ENCODE data around the gene ADARB1.

ADARB1 gene

DNA sequence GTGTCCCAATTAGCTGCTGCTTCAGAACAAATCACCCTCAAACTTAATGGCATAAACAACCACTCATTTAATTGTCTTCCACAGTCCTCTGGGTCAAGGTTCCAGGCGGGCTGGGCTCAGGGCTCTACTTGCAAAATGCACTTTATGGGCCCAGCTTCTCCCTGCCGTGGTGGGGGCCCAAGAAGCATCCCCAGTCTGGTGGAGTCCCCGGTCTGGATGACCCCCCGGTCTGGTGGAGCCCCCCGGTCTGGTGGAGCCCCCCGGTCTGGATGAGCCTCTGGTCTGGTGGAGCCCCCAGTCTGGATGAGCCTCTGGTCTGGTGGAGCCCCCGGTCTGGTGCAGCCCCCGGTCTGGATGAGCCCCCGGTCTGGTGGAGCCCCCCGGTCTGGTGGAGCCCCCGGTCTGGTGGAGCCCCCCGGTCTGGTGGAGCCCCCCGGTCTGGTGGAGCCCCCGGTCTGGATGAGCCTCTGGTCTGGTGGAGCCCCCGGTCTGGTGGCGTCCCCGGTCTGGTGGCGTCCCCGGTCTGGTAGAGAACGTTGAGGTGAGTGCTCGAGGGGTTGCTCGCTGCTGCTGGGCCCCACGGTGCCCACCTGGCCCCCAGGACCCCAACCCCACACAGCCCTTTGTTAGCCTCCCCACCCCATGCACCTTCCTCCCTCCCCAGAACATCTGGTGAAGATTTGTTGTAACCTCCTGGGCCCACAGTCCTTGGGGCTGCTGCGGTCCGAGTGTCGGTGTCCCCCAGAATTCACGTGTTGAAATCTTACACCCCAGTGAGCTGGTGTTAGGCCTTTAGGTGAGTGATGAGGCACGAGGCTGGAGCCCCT lies 179.5 kb downstream of the ADARB1 start:
- Mint-ChIP-seq H3K4me3 (no peak overlapping the region), H3K9me3 (no peaks in the 10 kb centered on the region), H3K4me1 (ENCODE audit: low read depth) (peaks cover 11% of the 10 kb centered on the region), H3K27me3 (peaks cover 18% of the 10 kb centered on the region), H3K27ac (no peak overlapping the region), H3K36me3 (ENCODE audit: low read depth) (no peaks in the 10 kb centered on the region)
- no peak for DNase-seq

DNA sequence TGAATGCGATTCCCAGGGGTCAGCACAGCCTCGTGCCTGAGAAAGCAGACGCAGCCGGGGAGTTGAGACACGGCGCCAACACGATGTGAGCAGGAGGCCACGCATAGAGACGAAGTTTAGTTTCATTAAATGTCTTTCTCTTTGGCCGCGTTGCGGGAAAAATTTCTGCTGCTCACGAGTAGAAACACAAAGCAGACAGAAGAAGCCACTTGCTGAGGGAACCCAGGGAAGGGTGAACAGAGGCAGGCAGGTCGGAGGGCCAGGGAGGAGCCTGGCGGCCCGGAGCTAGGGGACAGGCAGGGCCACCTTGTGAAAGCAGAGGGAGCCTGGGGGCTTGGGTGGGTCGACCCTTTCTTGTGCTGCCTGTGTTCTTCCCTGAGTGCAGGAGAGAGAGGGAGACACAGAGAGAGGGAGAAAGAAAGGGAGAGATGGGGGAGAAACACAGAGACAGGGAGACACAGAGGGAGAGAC lies 180.1 kb downstream of the ADARB1 start:
- Mint-ChIP-seq H3K4me3 (no peak overlapping the region), H3K27ac (no peak overlapping the region), H3K9me3 (no peaks in the 10 kb centered on the region)

DNA sequence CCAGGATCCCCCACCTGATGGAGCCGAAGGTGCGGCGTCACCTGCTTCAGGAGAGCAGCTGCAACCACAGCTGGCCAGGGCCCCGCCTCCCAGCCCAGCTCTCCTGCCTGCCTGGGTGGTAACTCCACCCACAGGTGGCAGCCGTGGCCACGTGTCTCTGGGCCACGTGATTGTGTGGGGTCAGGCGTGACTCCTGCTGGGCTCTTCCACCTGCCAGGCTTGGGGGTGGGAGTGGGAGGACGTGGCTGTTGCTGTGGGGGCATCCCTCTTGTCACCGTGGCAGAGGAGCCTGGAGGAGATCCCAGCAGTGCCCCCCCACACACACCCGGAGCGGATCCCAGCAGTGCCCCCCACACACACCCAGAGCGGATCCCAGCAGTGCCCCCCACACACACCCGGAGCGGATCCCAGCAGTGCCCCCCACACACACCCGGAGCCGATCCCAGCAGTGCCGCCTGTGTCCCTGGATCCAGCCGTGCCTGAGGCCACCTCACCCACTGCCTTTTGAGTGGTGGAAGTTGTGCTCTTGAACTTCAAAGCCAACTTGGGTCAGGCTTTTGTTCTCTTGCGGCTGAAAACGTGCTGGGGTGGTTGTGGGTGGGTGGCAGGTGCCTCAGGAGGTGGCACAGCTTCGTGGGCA lies 181.1 kb downstream of the ADARB1 start:
- Mint-ChIP-seq H3K4me3 (no peak overlapping the region), H3K36me3 (ENCODE audit: low read depth) (no peaks in the 10 kb centered on the region), H3K27ac (no peak overlapping the region), H3K4me1 (ENCODE audit: low read depth) (peaks cover 11% of the 10 kb centered on the region), H3K9me3 (no peaks in the 10 kb centered on the region), H3K27me3 (peaks cover 18% of the 10 kb centered on the region)
- no peak for DNase-seq

More for the DNA sequence above, 180.1 kb downstream of the ADARB1 start:
- Mint-ChIP-seq H3K27me3 (peaks cover 18% of the 10 kb centered on the region), H3K36me3 (ENCODE audit: low read depth) (no peaks in the 10 kb centered on the region), H3K4me1 (ENCODE audit: low read depth) (peaks cover 11% of the 10 kb centered on the region)
- DNase-seq = no peak

DNA sequence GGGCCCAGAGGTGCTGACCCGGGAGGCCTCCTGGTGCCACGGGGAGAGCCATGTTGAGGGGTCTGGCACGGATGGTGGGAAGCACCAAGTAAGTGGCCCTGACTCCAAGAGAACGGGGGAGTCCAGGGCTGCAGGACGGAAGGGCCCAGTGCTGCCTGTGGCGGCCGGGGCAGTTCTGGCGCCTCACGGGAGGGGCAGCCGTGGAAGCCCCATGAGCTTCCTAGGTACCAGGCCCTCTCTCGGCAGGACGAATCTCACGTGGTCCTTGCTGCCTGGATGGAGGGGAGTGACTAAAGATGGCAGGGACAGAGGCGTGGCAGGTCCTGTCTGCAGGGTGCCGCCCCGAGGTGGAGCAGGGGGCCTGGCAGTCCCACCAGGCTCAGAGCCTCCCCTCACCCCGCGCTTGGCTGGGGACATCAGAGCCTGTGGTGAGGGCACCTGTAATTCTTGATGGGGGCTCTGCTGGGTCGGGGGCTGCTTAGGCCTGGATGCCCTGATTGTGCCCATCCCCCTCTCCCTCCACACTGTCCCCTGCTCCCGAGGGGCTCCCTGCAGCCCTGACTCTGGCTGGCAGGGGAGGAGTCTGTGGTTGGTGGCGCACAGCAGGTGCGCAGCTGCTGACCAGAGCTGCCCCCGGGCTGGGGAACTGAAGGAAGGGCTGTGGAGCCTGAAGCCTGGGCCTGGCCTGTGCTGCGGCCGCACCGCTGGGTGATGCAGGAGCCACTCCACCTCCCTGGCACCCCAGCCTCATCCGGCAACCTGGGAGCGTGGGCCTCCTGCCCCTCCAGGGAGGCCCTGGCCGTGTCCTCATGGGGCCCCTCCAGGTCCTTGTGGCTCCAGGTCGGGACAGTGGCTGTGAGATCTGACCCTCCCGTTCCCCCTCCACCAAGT lies 181.9 kb downstream of the ADARB1 start:
- H3K27ac Mint-ChIP-seq = no peak overlapping the region
- H3K4me3 Mint-ChIP-seq = no peak overlapping the region
- H3K36me3 Mint-ChIP-seq (ENCODE audit: low read depth) = no peaks in the 10 kb centered on the region
- H3K9me3 Mint-ChIP-seq = no peaks in the 10 kb centered on the region
- no peak for DNase-seq
- peaks cover 11% of the 10 kb centered on the region for H3K4me1 Mint-ChIP-seq (ENCODE audit: low read depth)
- peaks cover 18% of the 10 kb centered on the region for H3K27me3 Mint-ChIP-seq

DNA sequence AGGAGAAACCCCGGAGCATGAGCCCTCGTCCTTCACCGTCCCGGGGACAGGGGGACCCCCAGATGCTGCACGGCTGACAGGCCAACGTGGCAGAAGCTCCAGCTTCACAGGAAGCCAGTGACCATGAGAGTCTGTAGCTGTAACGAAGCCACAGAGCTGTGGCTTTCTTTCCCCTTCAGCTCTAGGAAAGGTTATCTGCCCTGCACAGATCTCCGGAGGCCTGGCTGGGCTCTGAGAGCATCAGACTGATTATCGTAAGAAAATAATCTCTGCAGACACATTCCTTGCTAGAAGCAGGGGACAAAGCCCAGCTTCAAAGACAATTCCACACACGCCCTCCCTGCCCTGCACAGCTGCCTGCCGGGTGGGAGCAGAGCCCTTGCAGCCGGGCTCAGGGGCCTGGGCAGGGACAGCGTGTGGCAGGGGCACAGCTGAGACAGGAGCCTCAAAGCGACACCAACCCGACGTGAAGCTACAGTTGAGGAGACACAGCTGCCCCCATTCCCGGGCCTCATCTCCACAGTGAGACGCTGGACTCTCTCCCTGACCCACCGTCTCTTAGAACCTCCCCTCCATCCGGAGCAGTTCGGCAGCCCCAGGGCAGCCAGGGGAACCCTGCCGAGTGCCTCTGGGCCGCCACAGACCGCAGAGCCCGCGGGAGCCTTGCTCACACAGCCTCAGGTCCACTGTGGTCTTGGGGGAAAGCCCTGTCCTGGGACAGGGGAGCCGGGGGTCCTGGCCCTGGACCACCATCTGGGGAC lies 182.7 kb downstream of the ADARB1 start:
- peaks cover 18% of the 10 kb centered on the region for H3K27me3 Mint-ChIP-seq
- H3K4me1 Mint-ChIP-seq (ENCODE audit: low read depth) = peaks cover 11% of the 10 kb centered on the region
- H3K9me3 Mint-ChIP-seq = no peaks in the 10 kb centered on the region
- no peak overlapping the region for H3K4me3 Mint-ChIP-seq
- peaks cover under 1% of the 10 kb centered on the region for H3K36me3 Mint-ChIP-seq (ENCODE audit: low read depth)
- H3K27ac Mint-ChIP-seq = no peak overlapping the region
- no peak for DNase-seq

DNA sequence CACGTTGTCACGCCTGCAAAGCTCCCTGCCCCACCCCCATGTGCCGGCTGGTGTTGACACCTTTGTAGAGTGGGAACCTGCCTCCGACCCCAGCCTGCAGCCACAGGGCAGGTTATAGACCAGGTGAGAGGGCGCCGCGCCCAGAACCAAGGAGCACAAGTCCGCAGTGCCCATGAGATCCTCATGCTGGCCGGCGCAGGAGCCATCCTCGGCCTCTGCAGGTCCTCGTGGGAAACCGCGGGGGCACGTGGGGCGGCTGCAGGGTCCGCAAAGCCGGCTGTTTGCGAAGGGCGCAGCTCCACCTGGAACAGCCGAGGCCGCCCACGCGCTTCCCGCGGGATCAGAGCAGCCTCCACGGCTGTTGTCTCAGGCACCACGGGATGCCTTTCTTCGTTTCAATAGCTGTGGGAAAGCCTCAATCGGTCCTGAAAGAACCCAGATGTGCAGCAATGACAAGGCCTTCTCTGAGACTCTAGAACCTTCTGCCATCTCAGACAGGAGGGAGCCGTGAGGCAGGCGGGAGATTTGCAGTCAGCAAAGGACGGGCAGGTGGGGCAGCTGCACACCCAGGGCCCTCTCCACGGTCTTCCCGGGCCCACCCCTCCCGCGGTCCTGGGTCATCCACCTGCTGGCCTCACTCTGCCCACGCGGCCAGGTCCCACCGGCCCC lies 183.4 kb downstream of the ADARB1 start:
- Mint-ChIP-seq H3K27ac (no peak overlapping the region), H3K4me3 (no peak overlapping the region), H3K36me3 (ENCODE audit: low read depth) (peaks cover 3% of the 10 kb centered on the region), H3K9me3 (no peaks in the 10 kb centered on the region), H3K27me3 (peaks cover 18% of the 10 kb centered on the region), H3K4me1 (ENCODE audit: low read depth) (peaks cover 11% of the 10 kb centered on the region)
- peak; percentile 25 for DNase-seq

DNA sequence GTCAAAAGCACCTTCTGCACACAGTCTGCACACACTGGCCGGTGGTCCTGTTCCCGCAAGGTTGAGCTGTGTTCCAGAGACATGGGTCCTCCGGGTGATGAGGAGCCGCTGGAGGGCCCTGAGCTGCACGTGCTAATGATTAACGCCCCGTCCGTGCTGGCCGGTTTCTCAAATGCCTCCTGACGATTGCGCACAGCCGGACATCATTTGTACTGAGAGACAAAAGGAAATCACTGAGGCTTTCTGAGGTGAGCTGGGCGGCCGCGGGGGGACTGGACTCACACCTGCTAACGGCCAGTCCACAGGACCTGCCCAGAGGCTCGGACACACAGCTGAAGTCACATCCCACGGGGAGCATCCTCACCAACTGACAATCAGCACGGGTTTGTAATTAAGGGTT lies 184.1 kb downstream of the ADARB1 start:
- peaks cover 8% of the 10 kb centered on the region for H3K36me3 Mint-ChIP-seq (ENCODE audit: low read depth)
- peaks cover 15% of the 10 kb centered on the region for H3K27me3 Mint-ChIP-seq
- no peak overlapping the region for H3K4me3 Mint-ChIP-seq

DNA sequence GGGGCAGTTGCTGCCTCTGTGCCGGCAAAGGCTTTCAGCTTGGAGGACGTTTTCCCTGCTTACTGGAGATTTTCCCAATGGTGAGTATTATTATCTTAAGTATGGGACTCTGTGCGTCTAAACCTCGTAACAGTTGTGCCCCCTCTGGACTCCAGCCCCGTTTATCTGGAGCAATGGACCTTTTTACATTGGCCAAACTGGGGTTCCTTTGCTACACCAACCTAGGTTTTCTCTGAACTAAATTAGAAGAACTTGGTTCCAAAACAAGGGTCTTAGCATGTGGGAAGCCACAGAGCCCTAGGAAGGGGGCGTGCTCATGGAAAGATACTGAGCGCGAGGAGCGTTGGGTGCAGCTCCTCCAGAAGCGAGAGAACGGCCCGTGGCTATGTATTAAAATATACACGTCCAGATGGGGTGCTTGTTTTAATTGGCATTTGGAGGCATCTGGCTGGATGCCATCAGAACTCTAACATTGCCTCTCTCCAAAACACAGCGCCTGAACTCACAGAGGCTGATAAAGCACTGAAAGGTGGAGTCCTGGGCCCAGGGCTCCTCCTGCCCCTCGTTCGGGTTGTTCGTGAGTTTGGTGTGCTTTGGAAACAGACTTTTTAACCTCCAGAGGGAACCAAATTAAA lies 184.9 kb downstream of the ADARB1 start:
- H3K27ac Mint-ChIP-seq = no peak overlapping the region
- DNase-seq = peak; percentile 12
- H3K9me3 Mint-ChIP-seq = no peaks in the 10 kb centered on the region
- H3K36me3 Mint-ChIP-seq (ENCODE audit: low read depth) = peaks cover 16% of the 10 kb centered on the region
- H3K4me3 Mint-ChIP-seq = no peak overlapping the region
- peaks cover 12% of the 10 kb centered on the region for H3K27me3 Mint-ChIP-seq
- H3K4me1 Mint-ChIP-seq (ENCODE audit: low read depth) = peaks cover 11% of the 10 kb centered on the region

More for the DNA sequence above, 184.1 kb downstream of the ADARB1 start:
- no peak overlapping the region for H3K27ac Mint-ChIP-seq
- DNase-seq = peak; percentile 13
- H3K4me1 Mint-ChIP-seq (ENCODE audit: low read depth) = peaks cover 11% of the 10 kb centered on the region
- no peaks in the 10 kb centered on the region for H3K9me3 Mint-ChIP-seq

DNA sequence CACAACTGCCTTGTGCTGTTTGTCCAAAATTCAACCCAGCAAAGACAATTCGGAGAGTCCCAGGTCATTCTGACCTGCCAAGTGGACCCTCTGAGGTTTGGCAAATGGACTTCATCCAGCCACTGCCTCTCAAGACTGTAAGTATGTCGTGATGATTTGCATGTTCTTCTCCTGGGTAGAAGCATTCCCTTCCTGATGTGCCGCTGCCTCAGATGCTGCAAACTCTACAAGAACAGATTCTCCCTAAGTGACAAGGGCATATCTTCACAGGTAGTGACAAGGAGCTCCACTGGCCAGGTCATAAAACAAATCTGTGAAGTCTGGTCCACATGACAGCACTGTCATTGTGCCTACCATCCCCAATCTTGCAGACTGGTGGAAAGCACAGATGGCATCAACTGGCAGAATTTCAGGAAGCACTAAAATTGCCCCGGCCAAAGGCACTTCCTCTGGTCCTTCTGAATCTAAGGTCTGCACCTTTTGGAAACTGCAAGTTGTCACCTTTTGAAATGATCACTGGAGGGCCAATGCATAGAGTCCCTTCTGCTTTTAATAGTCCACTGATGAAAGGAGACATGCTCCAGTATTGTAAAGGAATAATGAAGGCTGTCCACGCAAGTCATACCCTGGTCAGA lies 185.9 kb downstream of the ADARB1 start:
- no peak overlapping the region for H3K4me3 Mint-ChIP-seq
- DNase-seq = peak; percentile 13
- H3K4me1 Mint-ChIP-seq (ENCODE audit: low read depth) = peaks cover 7% of the 10 kb centered on the region
- H3K27me3 Mint-ChIP-seq = peaks cover 3% of the 10 kb centered on the region
- no peak overlapping the region for H3K27ac Mint-ChIP-seq
- no peaks in the 10 kb centered on the region for H3K9me3 Mint-ChIP-seq
- H3K36me3 Mint-ChIP-seq (ENCODE audit: low read depth) = peaks cover 24% of the 10 kb centered on the region

DNA sequence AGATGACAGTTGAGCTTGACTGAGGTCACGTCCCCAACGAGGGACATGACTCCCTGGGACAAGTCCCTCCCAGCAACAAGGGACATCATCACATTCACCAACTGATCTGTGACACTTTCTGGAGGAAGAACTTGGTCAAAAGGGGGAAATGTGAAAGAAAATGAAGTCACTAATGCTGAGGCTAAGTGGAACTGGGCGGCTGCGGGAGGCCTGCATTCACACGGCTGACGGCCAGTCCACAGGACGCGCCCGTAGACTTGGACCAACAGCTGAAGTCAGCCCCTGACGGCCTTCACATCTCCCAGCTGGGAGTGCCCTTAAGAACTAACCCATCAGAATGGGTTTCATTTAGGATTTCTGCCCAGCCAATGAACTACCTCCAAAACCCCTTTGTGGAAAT lies 186.7 kb downstream of the ADARB1 start:
- no peaks in the 10 kb centered on the region for H3K27me3 Mint-ChIP-seq
- peaks cover 10% of the 10 kb centered on the region for H3K4me1 Mint-ChIP-seq (ENCODE audit: low read depth)
- DNase-seq = no peak
- H3K27ac Mint-ChIP-seq = no peak overlapping the region
- no peak overlapping the region for H3K4me3 Mint-ChIP-seq
- no peaks in the 10 kb centered on the region for H3K9me3 Mint-ChIP-seq
- H3K36me3 Mint-ChIP-seq (ENCODE audit: low read depth) = peaks cover 32% of the 10 kb centered on the region

DNA sequence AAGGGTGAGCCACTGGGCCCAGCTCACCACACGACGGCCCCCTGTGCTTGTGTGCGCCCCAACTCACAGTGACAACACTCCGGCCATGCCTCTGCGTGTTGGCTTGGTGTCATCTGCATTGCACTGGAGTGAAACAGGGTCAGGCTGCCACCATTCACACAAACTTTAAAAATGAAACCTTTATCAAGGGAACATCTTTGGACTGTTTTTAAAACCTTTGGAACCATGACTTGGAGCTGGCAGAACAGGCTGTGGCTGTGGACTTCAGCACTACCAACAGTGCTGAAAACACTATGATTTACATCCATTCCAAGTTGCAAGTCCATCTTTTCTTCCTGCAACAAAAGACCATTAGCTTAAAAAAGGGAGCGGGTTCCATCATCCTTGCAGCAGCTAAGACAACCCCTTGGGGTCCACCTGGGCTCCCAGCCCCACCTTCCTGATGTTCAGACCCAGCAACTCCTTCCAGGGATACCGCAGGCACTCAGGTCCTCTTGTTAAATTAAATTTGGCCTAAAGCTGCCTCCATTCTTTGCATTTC lies 187.7 kb downstream of the ADARB1 start:
- Mint-ChIP-seq H3K9me3 (no peaks in the 10 kb centered on the region), H3K27ac (no peak overlapping the region), H3K4me1 (ENCODE audit: low read depth) (peaks cover 15% of the 10 kb centered on the region), H3K36me3 (ENCODE audit: low read depth) (peaks cover 41% of the 10 kb centered on the region), H3K4me3 (no peak overlapping the region), H3K27me3 (no peaks in the 10 kb centered on the region)
- DNase-seq = peak; percentile 9

DNA sequence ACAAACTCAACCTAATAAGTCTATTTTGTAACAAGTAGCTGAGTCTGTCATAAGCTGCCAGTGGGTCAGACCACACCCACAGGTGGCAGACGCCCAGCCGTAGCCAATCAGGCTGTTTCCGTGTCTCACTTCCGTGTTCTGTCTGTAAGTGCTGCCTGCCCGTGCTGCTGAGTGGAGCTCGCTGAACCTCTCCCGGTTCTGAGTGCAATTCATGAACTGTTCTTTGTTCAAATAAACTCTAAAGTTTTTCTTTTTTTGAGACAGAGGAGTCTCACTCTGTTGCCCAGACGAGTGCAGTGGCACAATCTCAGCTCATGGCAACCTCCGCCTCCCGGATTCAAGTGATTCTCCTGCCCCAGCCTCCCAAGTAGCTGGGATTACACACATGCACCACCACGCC lies 188.2 kb downstream of the ADARB1 start:
- Mint-ChIP-seq H3K4me1 (ENCODE audit: low read depth) (peaks cover 18% of the 10 kb centered on the region), H3K27ac (no peak overlapping the region), H3K4me3 (no peak overlapping the region), H3K36me3 (ENCODE audit: low read depth) (peaks cover 46% of the 10 kb centered on the region), H3K27me3 (no peaks in the 10 kb centered on the region), H3K9me3 (no peaks in the 10 kb centered on the region)
- peak; percentile 26 for DNase-seq

Measured in activated T-cell treated with anti-CD3 and anti-CD28 coated beads, Interleukin-2, amount 50 U/mL, for 24 hours (primary cell).